ENCODE measurements around the gene PRG3.

- no peak for TF ChIP-seq EZH2 (IDR thresholded peaks at IDR 0.05; ENCODE audit: insufficient read depth, poor library complexity, severe bottlenecking)
- TF ChIP-seq EZH2phosphoT487 (IDR thresholded peaks at IDR 0.05; ENCODE audit: insufficient read depth, low read depth) = no peak
These were observed 50.9 kb downstream of the PRG3 start for GRCh38 chr11:57330029-57330428.
